ENCODE data around the gene ANKRD9.

Gene ANKRD9

GRCh38 chr14:102485693-102486512 is 23.7 kb downstream of the ANKRD9 start:
- H3K4me3 ChIP-seq (ENCODE audit: low read depth, low read length): no peak overlapping the region
- DNase-seq (ENCODE audit: low read depth): no peak

DNA sequence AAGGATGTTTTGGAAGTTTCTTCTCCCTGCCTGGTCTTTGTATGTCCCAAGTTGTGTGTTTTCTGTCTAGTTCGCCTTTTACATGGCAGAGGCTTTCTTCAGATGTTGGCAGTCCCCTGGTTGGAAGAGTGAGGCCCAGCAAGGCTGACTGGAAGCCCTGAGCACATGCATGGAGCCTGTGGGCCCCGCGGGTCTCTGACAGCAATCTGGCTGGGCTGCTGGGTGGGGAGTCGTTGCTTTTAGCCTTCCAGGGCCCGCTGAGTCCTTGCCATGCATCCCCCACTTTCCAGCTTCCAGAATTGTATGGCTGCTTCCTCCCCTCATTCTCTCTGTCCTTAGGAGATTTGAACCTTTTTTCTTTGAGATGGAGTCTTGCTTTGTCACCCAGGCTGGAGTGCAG is 25.3 kb downstream of the ANKRD9 start:
- no peak overlapping the region for H3K4me3 ChIP-seq (ENCODE audit: low read depth, low read length)
- DNase-seq (ENCODE audit: low read depth): no peak

- DNase-seq (ENCODE audit: low read depth): no peak
- H3K4me3 ChIP-seq (ENCODE audit: low read depth, low read length): no peak overlapping the region
Measured at GRCh38 chr14:102481791-102482238, 27.8 kb downstream of the ANKRD9 start.

- H3K4me3 ChIP-seq (ENCODE audit: low read depth, low read length): no peak overlapping the region
- DNase-seq (ENCODE audit: low read depth): no peak
Measured at GRCh38 chr14:102481371-102481770, 28.2 kb downstream of the ANKRD9 start.

DNA sequence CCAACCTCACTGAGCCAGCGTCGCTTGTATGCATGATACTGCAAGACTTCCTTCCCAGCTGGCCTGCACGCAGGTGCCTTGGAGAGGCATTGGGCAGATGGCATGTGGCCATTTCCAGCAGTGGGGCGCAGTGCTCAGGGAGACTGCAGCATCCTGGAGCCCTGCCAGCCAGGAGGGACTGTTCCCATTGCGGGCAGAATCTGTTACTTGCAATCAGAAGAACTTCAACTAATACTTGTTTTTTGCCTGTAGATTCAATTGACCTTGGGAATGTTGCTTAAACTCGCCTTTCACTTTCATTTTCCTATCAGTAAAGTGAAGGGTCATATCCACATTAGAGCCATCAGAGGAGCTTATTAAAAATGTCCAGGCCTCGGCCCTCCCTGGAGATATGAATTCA is 29.8 kb downstream of the ANKRD9 start:
- no peak for DNase-seq (ENCODE audit: low read depth)
- H3K4me3 ChIP-seq (ENCODE audit: low read depth, low read length): no peak overlapping the region

- no peak for DNase-seq (ENCODE audit: low read depth)
- H3K4me3 ChIP-seq (ENCODE audit: low read depth, low read length): no peak overlapping the region
Measured at GRCh38 chr14:102479107-102479506, 30.5 kb downstream of the ANKRD9 start.

DNA sequence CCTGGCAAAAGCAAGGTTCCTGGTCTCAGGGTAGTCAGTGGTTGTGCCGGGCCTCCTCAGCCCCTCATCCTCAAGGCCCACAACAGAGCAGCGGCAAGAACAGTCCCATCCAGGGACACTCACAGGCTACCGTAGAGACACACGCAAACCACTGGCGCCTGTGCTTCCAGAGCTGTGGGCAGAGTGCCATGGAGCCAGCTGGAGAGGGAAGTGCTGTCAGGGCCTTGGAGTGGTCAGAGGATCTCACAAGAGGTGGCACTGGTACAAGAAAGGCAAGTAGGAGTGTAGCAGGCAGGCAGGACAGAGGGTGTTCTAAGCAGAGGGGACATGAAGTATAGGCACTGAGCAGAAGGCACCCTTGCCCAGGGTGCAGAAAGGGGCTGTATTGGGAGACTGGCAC is 34.6 kb downstream of the ANKRD9 start:
- DNase-seq (ENCODE audit: low read depth): no peak
- H3K4me3 ChIP-seq (ENCODE audit: low read depth, low read length): no peak overlapping the region

DNA sequence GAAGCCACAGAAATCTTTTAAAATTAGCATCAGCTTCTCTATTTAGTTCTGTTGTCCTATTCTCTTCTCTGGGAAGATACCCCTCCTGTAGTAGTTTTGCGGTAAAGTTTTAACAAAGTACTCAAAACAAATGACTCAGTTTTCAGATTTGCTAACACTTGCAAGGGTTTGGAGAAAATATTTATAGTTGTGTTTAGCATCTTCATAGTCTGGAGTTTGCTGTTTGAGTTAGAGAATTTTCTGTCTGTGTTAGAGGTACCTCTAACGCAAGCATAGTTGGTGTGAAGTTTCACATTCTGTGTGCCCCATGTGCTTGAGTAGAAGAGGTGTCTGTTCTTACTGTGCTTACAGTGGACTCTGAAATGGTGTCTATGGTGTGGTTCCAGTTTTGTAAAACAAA is 36.0 kb downstream of the ANKRD9 start:
- no peak overlapping the region for H3K4me3 ChIP-seq (ENCODE audit: low read depth, low read length)
- no peak for DNase-seq (ENCODE audit: low read depth)

GRCh38 chr14:102472791-102473150 is 36.8 kb downstream of the ANKRD9 start:
- no peak for DNase-seq (ENCODE audit: low read depth)
- H3K4me3 ChIP-seq (ENCODE audit: low read depth, low read length): no peak overlapping the region

- H3K4me3 ChIP-seq (ENCODE audit: low read depth, low read length): no peak overlapping the region
- no peak for DNase-seq (ENCODE audit: low read depth)
Measured at GRCh38 chr14:102471921-102472790, 37.4 kb downstream of the ANKRD9 start.

DNA sequence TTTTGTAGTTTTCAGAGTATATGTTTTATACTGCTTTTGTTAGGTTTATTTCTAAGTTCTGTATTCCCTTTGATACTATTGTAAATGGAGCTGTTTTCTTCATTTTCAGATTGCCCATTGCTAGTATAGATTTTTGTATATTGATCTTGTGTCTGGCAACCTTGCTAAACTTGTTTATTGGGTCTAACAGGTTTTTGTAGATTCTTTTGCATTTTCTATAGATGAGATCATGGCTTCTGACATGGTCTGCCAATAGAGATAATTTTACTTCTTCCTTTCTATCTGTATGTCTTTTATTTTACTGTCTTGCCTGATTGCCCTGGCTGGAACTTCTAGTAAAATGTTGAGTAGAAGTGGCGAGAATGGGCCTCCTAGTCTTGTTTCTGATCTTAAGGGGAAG is 40.3 kb downstream of the ANKRD9 start:
- H3K4me3 ChIP-seq (ENCODE audit: low read depth, low read length): no peak overlapping the region
- no peak for DNase-seq (ENCODE audit: low read depth)

DNA sequence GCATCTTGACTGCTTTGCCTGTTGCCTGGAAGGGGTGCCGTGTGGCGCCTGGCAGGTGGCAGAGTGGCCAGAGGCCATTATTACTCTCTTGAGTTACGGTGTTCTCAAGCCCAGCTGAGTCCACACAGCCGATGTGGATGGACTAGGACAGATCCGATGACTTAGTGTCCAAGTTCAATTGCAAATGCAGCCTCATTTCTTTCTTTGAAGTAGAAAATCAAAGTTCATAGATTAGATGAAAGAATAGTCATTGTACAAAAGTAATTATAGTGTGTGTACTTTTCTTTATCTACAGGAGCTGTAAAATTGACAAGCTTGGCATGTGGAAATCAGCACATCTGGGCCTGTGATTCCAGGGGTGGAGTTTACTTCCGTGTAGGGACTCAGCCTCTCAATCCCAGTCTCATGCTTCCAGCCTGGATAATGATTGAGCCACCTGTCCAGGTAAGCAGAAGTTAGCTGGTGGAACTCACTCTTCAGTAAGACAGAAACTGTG is 44.7 kb downstream of the ANKRD9 start:
- no peak overlapping the region for H3K4me3 ChIP-seq (ENCODE audit: low read depth, low read length)
- no peak for DNase-seq (ENCODE audit: low read depth)

- DNase-seq (ENCODE audit: low read depth): no peak
- H3K4me3 ChIP-seq (ENCODE audit: low read depth, low read length): no peak overlapping the region
Measured at GRCh38 chr14:102464006-102464405, 45.6 kb downstream of the ANKRD9 start.

- H3K4me3 ChIP-seq (ENCODE audit: low read depth, low read length): no peak overlapping the region
- no peak for DNase-seq (ENCODE audit: low read depth)
Measured at GRCh38 chr14:102462391-102462790, 47.2 kb downstream of the ANKRD9 start.

- H3K4me3 ChIP-seq (ENCODE audit: low read depth, low read length): no peak overlapping the region
- no peak for DNase-seq (ENCODE audit: low read depth)
Measured at GRCh38 chr14:102461490-102462338, 47.9 kb downstream of the ANKRD9 start.

DNA sequence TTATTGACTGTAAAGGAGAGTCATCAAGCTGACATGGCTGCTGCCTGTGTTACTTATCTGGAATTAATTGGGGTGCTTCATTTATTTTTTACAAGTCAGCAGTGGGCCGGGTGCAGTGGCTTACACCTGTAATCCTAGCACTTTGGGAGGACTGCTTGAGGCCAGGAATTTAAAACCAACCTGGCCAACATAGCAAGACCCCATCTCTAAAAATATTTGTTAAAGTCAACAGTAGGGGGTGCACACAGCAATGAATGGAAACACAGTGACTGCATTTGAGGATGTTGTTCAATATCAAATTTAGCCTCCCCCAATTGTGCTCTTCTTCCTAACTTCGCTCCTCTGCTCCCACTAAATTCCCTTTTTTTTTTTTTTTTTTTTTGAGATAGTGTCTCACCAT is 52.1 kb downstream of the ANKRD9 start:
- no peak overlapping the region for H3K4me3 ChIP-seq (ENCODE audit: low read depth, low read length)
- no peak for DNase-seq (ENCODE audit: low read depth)

GRCh38 chr14:102454711-102455110 is 54.9 kb downstream of the ANKRD9 start:
- DNase-seq (ENCODE audit: low read depth): no peak
- no peak overlapping the region for H3K4me3 ChIP-seq (ENCODE audit: low read depth, low read length)

DNA sequence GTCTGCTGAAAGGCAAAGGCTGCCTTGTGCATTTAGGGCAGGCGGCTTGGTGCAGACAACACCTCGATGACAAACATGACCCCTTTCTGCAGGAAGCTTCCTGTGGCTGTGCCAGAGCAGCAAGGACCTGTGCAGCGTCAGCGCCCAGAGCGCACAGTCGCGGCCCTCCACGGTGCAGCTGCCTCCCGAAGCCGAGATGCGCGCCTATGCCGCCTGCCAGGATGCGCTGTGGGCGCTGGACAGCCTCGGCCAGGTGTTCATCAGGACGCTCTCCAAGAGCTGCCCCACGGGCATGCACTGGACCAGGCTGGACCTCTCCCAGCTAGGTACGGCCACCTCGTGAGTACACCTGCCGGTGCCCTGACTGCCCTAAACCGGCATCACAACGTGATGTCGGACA is 57.3 kb downstream of the ANKRD9 start:
- no peak for DNase-seq (ENCODE audit: low read depth)
- H3K4me3 ChIP-seq (ENCODE audit: low read depth, low read length): no peak overlapping the region

Measured in skeletal muscle cell (primary cell).